ENCODE results near the gene CYTH1. TPM values are rescaled to one million over a fixed set of nuclear protein-coding genes. Genes with fewer than 3 reads are reported as not detected.

The CYTH1 gene
- total and polyA plus RNA-seq, 3 donors from 2014 or later = 40.8 to 47.9 (median 42.2) TPM

- TF ChIP-seq, protein P1, sequence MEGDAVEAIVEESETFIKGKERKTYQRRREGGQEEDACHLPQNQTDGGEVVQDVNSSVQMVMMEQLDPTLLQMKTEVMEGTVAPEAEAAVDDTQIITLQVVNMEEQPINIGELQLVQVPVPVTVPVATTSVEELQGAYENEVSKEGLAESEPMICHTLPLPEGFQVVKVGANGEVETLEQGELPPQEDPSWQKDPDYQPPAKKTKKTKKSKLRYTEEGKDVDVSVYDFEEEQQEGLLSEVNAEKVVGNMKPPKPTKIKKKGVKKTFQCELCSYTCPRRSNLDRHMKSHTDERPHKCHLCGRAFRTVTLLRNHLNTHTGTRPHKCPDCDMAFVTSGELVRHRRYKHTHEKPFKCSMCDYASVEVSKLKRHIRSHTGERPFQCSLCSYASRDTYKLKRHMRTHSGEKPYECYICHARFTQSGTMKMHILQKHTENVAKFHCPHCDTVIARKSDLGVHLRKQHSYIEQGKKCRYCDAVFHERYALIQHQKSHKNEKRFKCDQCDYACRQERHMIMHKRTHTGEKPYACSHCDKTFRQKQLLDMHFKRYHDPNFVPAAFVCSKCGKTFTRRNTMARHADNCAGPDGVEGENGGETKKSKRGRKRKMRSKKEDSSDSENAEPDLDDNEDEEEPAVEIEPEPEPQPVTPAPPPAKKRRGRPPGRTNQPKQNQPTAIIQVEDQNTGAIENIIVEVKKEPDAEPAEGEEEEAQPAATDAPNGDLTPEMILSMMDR (IDR thresholded peaks at IDR 0.05) = no peak
- no peak for TF ChIP-seq POLR2A (IDR thresholded peaks at IDR 0.05)
- H3K36me3 ChIP-seq (ENCODE audit: low read depth, missing control alignments) = no peaks in the 10 kb centered on the region
- no peaks in the 10 kb centered on the region for H3K27me3 ChIP-seq
- 95 to 96% methylated on average over 16 of the region's 16 CpGs for WGBS, 2 donors
- H3K9me3 ChIP-seq = no peaks in the 10 kb centered on the region
- no peak overlapping the region for H3K27ac ChIP-seq
- no peak overlapping the region for H3K4me3 ChIP-seq
- intact Hi-C loops (cut with DNase I; ENCODE audit: low total_unique reads) = no loop called here
- DNase-seq = no peak
- peaks cover 10% of the 10 kb centered on the region for H3K4me1 ChIP-seq
These were observed 12.3 kb upstream of the CYTH1 start for GRCh38 chr17:78794399-78794798.

GRCh38 chr17:78793968-78794367 is 11.9 kb upstream of the CYTH1 start:
- TF ChIP-seq, protein P1 (IDR thresholded peaks at IDR 0.05) = no peak
- no peak for TF ChIP-seq POLR2A (IDR thresholded peaks at IDR 0.05)
- Histone ChIP-seq H3K36me3 (ENCODE audit: low read depth, missing control alignments) (no peaks in the 10 kb centered on the region), H3K4me3 (no peak overlapping the region), H3K9me3 (no peaks in the 10 kb centered on the region), H3K27ac (no peak overlapping the region), H3K27me3 (no peaks in the 10 kb centered on the region), H3K4me1 (peaks cover 10% of the 10 kb centered on the region)
- no peak for DNase-seq
- intact Hi-C loops (cut with DNase I; ENCODE audit: low total_unique reads) = no loop called here
- WGBS, 2 donors = 82 to 85% methylated on average over 6 of the region's 6 CpGs

DNA sequence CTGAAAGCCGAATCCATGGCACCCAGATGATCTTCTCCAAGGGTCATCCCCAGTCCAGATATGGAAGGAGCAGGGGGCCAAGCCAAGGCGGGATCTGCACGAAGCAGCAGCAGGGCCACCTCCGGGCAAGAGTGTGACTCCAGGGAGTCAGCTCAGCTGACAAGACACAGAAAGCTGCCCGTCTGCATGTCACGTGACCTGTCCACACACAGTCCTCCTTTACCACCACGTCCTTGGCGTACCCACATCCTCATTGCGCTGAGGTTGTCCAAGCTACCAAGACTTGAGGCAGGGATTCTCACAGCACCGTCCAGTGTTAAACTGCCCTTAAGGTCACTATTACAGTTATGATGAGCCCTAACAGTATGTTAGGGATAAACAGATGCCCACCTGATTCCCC is 11.3 kb upstream of the CYTH1 start:
- Histone ChIP-seq H3K27me3 (no peaks in the 10 kb centered on the region), H3K27ac (no peak overlapping the region), H3K36me3 (ENCODE audit: low read depth, missing control alignments) (no peaks in the 10 kb centered on the region), H3K4me3 (no peak overlapping the region), H3K4me1 (peaks cover 10% of the 10 kb centered on the region), H3K9me3 (no peaks in the 10 kb centered on the region)
- TF ChIP-seq, protein P1 (IDR thresholded peaks at IDR 0.05) = no peak
- TF ChIP-seq POLR2A (IDR thresholded peaks at IDR 0.05) = no peak
- 81 to 95% methylated on average over 7 to 10 of the region's 10 CpGs for WGBS, 2 donors
- intact Hi-C loops (cut with DNase I; ENCODE audit: low total_unique reads) = no loop called here
- DNase-seq = no peak

DNA sequence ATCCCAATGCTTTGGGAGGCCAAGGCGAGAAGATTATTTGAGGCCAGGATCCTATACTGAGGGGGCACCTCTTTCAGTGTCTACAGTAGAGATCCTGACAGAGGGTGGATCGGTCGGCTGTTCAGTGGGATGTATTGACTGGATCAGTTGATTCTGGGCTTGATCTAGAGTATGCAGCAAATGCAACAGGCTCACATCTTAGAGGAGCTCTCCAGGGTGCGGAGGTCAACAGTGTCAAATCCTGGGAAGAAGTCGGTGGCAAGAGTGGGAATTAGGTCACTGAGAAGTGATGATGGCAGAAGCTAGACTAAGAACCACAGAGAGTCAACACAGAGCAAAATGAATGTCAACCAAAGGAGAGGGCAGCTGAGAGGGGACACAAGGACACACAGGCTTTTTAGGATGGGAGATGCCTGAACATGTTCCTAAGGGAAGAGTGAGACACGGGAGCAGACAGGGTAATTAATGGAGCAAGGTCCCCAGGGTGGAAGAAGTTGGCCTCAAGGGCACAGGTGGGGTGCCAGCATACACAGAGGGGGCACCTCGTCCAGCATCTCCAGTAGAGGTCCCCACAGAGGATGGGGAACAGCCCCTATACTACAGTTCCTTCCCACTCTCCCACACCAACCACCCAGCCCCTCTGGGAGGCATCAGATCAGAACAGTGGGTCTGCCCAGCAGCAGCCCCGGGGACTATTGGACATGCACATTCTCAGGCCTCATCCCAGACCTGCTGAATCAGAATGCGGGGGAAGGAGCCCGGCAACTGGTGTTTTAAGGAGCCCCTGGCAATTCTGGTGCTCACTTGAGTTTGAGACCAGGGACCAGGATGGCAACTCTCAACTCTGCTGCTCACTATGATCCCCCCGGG is 10.0 kb upstream of the CYTH1 start:
- DNase-seq = no peak
- Histone ChIP-seq H3K27me3 (no peaks in the 10 kb centered on the region), H3K36me3 (ENCODE audit: low read depth, missing control alignments) (no peaks in the 10 kb centered on the region), H3K4me3 (no peak overlapping the region), H3K4me1 (peaks cover 10% of the 10 kb centered on the region), H3K9me3 (no peaks in the 10 kb centered on the region), H3K27ac (peak overlapping the region; percentile 23 to 24)
- TF ChIP-seq, protein P1 (IDR thresholded peaks at IDR 0.05) = no peak
- no peak for TF ChIP-seq POLR2A (IDR thresholded peaks at IDR 0.05)
- intact Hi-C loops (cut with DNase I; ENCODE audit: low total_unique reads) = no loop called here
- 80 to 81% methylated on average over 8 to 11 of the region's 11 CpGs for WGBS, 2 donors

DNA sequence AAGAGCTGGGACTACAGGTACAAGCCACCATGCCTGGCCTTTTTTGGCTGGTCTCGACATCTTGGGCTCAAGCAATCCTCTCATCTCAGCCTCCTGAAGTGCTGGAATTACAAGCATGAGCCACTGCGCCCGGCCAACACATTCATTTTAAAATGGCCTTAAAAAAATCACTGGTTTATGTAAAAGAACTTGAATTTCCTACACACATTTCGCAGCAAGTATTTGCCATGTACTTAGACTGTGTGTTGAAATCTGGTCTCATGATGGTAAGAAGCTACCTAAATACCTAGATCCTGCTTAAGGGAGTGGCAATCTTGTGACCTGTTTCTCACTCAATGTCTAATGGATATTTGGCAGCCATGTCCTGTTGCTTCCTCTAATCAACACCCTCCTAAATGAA is 8.5 kb upstream of the CYTH1 start:
- no peaks in the 10 kb centered on the region for H3K9me3 ChIP-seq
- no peak overlapping the region for H3K27ac ChIP-seq
- no peak for DNase-seq
- 93 to 96% methylated on average over 4 of the region's 4 CpGs for WGBS, 2 donors
- H3K4me3 ChIP-seq = no peak overlapping the region
- intact Hi-C loops (cut with DNase I; ENCODE audit: low total_unique reads) = no loop called here
- no peaks in the 10 kb centered on the region for H3K36me3 ChIP-seq (ENCODE audit: low read depth, missing control alignments)
- TF ChIP-seq, protein P1 (IDR thresholded peaks at IDR 0.05) = no peak
- TF ChIP-seq POLR2A (IDR thresholded peaks at IDR 0.05) = no peak
- H3K4me1 ChIP-seq = peaks cover 10% of the 10 kb centered on the region
- no peaks in the 10 kb centered on the region for H3K27me3 ChIP-seq

All from testis (tissue), 3 donors.